Measurements from ENCODE around the gene PCNX4. TPM values are rescaled to one million over a fixed set of nuclear protein-coding genes. Genes with fewer than 3 reads are reported as not detected.

The PCNX4 gene
- total RNA-seq = 58.1 and 94.2 TPM in 2 replicates

DNA sequence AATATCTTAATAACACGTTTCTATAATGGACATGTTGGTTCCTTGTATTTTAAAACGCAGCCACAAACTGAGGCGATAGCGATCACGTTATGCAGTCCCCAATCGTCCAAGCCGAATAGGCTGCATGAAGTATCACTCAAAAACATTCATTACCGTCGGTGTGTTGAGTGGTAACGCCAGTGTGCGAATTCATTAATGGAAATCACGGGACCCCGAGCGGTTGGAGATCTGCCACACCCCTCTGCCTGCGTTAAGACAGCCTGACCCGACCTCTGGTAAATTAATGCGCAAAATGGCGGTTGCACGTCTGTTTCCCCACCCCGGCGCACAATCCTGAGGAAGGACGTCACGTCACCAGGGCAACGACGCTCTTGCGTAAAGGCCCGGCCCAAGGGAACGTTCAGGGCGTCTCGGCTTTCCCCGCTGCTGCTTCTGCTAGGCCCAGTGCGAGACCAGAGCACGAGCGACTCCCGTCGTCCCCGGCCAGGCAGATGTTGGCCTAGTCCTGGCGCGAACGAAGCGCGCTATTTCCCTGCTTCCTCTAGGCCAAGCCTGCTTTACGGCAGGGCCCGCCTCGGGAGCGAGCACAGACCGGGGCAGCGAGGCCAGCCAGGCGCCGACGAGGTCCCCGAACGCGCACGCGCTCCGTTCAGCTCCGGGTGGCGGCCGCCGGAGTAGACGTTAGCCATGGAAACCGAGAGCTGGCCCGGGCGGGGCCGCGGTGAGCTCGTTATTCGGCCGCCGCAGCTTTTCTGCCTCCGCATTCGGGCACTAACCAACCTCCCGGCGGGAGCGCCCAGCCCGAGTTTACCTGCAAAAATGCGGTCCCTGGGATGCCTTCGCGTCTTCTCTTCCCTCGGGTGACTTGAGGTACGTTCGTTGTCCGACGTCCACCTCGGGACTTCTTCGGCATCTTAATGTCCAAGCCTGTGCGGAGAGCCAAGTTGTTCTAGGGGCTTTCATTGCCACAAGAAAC is at the start of gene PCNX4:
PCNX4 (plus strand) TSS at position 374 of the 976 bp plus-strand sequence. CDS start 15,716 bp downstream, outside the sequence.

DNA sequence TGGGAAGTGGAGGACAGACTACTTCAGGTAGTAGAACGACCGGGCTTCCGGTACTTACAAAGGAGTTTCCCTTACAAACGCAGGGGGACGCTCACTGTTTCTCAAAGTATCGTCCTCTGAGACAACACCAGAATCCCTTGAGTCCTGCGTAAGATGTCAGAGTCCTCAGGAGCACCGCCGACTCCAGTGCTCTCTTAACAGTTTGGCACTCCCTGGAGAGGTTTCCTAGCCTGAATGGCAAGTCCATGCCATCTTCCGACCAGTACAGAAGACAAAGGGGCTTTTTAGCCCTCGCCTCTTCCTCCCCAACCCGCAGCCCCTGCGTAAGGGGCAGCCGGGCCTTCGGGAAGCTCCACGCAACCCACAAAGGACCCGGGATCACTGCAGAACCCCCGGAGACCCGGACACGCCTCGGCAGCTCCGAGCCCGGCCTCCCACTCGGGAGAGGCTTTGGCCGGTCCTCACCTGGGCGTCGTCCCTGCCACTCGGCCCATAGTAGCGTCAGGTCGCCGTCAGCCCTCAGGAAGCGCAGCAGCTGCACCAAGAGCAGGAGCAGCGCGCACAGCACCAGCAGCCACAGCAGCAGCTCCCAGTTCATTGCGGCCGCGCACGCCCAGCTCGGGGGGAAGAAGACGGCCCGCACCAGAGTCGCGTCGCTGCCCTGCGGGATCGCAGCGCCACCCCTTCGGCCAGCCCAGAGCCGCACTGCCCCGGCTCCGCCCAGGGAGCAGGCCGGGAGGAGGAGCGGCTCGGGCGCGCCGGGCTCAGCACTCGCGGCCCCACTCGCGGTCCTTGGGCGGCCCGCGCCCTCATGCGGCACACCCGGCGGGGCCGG is 73.2 kb downstream of the PCNX4 start, which contains the start of gene DHRS7:
DHRS7 (minus strand) TSS at position 687 of the 835 bp plus-strand sequence; CDS start at position 598, 89 bp downstream.

Other genes with a start within 250 kb of the PCNX4 start
- not detected in 2 replicates for gene RTN1, start 221.1 kb upstream of the PCNX4 start, total RNA-seq
- not detected in 2 replicates for gene LRRC9, start 171.8 kb upstream of the PCNX4 start, total RNA-seq
- gene DHRS7, start 73.5 kb downstream of the PCNX4 start, total RNA-seq = 49.2 and 63.6 TPM in 2 replicates
- 21.3 and 31.4 TPM in 2 replicates for gene PPM1A, start 157.3 kb downstream of the PCNX4 start, total RNA-seq

Measured in placental epithelial cell (primary cell).